GM18507 (cell line): ENCODE data around the gene RASGRP2.
A peak's percentile ranks its signal among the peaks of the same experiment; 100 is the strongest.

ENCODE experiments used
- DNase-seq: peaks from one replicate; pipeline ENCODE4 v3.0.0; 2011; ENCODE audit warnings: low read depth; ENCODE audit not compliant: insufficient read length; ENCODE audit errors: extremely low spot score
- FAIRE-seq: peaks from 2 replicates; lab custom pipeline; 2011; peaks lifted over from hg19 to GRCh38; lab: Jason Lieb, UNC

The RASGRP2 gene

GRCh38 chr11:64723117-64723906, 20.6 kb downstream of the RASGRP2 start, which contains the start of gene NRXN2:
Gene NRXN2, minus strand, starts transcription at chr11:64723197. Its CDS starts 9,498 bp downstream, at chr11:64713699.
- DNase-seq (peak; percentile 92), FAIRE-seq (peak; percentile 89)

- FAIRE-seq (no peak), DNase-seq (no peak)
These were observed 21.5 kb downstream of the RASGRP2 start for GRCh38 chr11:64722141-64723065.

- DNase-seq: no peak
- FAIRE-seq: no peak
These were observed 22.6 kb downstream of the RASGRP2 start for GRCh38 chr11:64721359-64721699.

- FAIRE-seq: no peak
- no peak for DNase-seq
These were observed 23.1 kb downstream of the RASGRP2 start for GRCh38 chr11:64720640-64721358.

DNA sequence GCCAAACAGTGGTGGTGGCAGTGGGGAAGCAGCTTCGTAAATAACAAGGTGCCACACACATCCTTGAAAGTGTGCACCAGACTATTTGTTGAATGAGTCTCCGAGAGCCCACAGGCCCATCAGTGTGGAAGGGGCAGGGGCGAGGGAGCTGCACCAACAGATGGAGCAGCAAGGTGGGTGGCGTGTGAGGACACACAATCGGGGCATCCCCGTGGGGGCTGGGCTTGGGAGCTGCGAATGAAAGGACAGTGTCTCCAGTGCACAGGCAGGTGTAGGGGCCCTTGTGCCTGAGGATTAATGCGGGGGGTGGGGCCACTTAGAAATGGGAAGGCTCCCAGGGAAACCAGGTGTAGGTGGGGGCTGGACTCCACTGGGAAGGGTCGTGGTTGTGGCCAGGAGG, 23.8 kb downstream of the RASGRP2 start:
- FAIRE-seq: no peak
- DNase-seq: no peak

GRCh38 chr11:64719406-64719805, 24.5 kb downstream of the RASGRP2 start:
- no peak for DNase-seq
- FAIRE-seq: no peak

DNA sequence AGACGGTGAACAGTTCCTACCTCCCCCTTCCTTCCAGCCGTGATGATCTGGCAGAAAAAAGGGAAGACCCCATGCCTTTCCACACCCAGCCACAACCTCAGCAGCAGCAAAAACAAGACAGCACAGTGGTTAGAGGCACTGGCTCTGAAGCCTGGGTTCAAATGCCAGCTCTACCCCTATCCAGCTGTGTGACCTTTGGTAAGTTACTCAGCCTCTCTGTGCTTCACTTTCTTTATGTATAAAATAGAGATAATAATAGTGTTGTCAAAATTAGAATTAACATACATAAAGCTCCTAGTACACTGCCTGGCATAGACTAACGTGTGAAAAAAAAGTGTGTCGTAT, 25.2 kb downstream of the RASGRP2 start:
- FAIRE-seq: no peak
- DNase-seq: no peak

GRCh38 chr11:64718084-64718779, 25.7 kb downstream of the RASGRP2 start:
- no peak for FAIRE-seq
- no peak for DNase-seq

DNA sequence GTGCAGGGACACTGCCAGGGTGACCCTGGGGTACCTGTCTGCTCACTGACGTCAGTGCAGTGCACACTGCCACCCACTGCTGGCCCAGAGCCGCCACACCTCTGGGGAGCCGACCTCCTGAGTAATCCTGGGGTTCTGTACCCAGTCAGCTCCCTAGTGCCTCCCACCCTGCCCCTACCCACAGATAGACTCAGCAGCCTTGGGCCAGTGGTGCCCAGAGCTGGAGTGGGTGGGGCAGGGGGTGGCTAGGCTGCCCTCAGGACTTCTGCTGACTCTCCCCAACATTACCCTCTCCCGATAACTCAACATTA, 26.7 kb downstream of the RASGRP2 start:
- FAIRE-seq (no peak), DNase-seq (no peak)

DNA sequence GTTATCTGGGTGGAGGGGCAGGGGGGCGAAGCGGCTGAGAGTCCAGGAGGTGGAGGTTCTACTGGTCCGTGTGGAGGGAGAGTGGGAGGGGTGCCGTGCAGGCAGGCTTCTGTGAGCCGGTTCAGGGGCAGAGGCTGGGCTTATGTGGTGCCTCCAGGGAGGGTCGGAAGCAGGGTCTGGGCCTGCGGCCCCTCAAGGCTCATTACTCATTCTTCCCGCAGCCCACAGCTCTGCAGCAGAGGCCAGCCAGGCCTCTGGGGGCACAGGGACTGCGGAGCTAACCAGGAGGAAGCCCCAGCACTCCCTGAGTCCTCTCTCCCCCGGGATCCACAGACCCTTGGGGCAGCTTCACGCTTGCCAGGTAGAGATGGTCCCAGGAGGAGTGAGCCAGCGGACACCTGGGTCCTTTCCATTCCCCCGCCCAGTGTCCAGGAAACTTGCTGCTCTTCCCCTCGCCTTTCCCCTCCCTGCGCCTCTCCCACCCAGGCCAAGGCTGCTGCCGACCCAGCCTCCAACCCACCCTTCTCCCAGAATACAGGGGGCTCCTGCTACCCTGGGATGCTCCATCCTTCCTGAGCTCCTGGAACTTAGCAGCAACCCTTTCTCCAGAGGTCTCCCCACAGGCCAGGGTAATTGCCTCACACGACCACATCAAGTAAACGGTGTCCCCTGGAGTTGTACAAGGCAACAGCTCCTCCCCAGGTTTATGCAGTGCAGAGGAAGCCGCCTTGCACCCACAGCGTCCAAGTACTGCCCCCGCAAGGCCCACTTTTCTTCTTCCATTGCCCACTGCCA, 27.3 kb downstream of the RASGRP2 start:
- FAIRE-seq: no peak

DNA sequence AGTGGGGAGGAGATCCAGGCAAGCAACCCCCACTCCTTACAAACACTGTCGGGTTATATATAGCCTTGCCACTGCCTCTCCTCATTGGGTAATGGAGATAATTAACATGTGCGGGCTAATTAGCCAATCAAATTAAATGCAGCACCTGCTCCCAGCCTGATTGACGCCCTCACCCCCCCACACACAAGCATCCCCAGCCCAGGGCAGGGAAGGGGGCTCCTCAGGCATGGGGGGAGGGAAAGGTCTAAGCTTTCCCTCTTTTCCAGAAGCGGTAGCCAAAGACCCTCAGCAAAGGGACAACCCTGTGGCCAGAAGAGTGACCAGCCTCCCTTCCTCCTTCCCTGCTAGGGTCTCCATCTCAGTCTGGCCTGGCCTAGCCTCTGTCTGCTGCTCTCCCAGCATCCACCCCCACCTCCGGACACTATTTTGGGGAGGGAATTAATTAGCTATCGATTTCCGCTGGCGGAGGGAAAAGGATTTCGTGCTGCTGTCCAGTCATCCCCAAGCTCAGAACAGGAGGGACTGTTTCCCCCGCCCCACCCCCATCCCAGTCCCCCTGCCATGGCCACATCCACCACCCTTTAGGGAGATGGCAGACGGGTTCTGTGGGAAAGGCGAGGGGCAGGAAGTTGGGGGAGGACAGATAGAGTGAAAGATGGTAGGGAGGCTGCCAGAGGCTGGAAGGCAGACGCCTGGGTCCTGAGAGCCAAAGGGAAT, 28.0 kb downstream of the RASGRP2 start:
- DNase-seq (no peak), FAIRE-seq (no peak)

More for the DNA sequence above, 27.3 kb downstream of the RASGRP2 start:
- DNase-seq: no peak

- FAIRE-seq: no peak
These were observed 28.8 kb downstream of the RASGRP2 start for GRCh38 chr11:64715110-64715509.

DNA sequence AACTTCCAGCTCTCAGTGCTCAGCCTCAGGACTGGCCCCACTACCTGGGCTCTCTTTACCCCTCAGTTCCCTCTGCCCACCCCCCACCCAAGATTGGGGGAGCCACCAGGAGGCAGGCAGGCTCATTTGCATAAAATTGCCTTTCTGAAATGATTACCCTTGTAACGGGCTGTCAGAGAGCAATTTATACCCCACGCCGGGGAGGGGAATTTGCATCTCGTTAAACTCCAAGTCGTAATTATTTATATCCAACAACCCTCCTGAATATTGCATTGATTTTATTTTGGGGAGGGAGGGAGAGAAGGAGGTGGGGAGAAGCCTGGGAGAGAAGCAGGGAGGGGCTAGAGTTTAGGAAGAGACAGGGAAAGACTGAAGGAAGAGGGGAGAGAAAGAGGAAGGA, 29.3 kb downstream of the RASGRP2 start:
- FAIRE-seq (no peak), DNase-seq (no peak)

More at GRCh38 chr11:64715110-64715509, 28.8 kb downstream of the RASGRP2 start:
- no peak for DNase-seq

- DNase-seq: no peak
- no peak for FAIRE-seq
These were observed 30.1 kb downstream of the RASGRP2 start for GRCh38 chr11:64713781-64714363.

DNA sequence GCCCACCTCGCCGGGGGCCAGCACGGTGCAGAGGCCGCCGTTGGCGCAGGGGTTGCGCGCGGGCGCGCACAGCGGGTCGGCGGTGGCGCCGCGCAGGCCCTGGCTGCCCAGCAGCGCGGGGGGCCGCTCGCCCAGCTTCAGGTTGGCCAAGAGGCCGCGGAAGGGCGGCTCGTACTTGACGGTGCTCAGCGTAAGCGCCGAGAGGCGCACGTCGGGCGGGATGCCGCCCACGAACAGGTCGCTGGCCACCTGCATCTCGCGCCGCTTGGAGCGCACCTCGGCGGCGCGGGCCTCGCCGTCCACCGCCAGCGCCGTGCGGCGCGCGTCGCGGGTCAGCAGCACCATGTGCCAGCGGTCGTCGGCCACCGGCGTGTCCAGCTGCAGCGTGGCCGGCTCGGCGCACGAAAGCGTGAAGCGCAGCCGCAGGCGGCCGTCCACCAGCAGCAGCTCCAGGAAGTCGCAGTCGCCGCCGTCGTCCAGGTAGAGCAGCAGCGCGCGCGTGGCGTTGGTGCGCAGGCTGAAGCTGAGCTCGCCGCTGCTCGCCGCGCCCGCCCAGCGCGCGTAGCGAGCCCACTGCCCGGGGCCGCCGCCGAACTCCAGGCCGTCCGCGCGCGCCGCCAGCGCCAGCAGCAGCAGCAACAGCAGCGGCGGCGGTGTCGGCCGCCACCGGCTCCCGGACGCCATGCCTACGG, 30.8 kb downstream of the RASGRP2 start:
- FAIRE-seq: no peak
- DNase-seq: no peak

- FAIRE-seq: no peak
- DNase-seq: no peak
These were observed 31.4 kb downstream of the RASGRP2 start for GRCh38 chr11:64712430-64713015.

DNA sequence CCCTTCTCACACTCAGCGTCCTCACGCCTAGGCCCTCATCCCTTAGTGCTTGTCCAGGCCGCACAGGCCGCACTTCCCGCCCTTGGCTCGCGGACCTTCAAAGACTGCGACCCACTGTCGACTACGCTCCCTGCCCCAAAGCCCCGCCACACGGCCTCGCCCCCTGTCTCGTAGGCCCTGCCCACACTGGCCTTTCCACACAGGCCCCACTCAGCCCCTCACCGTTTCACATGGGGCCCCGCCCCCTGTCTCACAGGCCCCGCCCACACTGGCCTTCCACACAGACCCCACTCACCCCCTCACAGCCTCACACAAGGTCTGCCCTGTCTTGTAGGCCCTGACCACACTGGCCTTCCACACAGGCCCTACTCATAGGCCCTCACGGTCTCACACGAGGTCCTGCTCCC, 32.0 kb downstream of the RASGRP2 start:
- no peak for FAIRE-seq
- no peak for DNase-seq
